ENCODE measurements around the gene CACNG3. TPM values are rescaled to one million over a fixed set of nuclear protein-coding genes. Genes with fewer than 3 reads are reported as not detected.

The CACNG3 gene
- total and polyA plus RNA-seq, 2 donors (not counting 3 experiments of a cell fraction or from before 2014, with no cell fraction given): not detected

- dilution Hi-C loops (cut with MboI; ENCODE audit: extremely low pct_ligation_motif_present, low sequenced_read_pairs): no loop called here
- FAIRE-seq: no peak
- BruUV-seq (replicated peaks): no TSS peak
Observed at GRCh38 chr16:24332178-24332577, 76.0 kb downstream of the CACNG3 start.

More at GRCh38 chr16:24332178-24332577, 76.0 kb downstream of the CACNG3 start:
- H3K36me3 ChIP-seq (ENCODE audit: control insufficient read depth in 2 of 2, extremely low read depth in 1 of 2, insufficient read depth in 2 of 2, low read length in 2 of 2): no peaks in the 10 kb centered on the region
- H3K9me1 ChIP-seq (replicated peaks; ENCODE audit: control insufficient read depth, extremely low read depth, insufficient read depth, low read length): no peaks in the 10 kb centered on the region
- H3K4me2 ChIP-seq (ENCODE audit: insufficient read depth, low read length): no peak overlapping the region
- H3K9me3 ChIP-seq (replicated peaks; ENCODE audit: control insufficient read depth, insufficient read depth, low read length): no peaks in the 10 kb centered on the region
- no peak overlapping the region for H2AFZ ChIP-seq (ENCODE audit: low read depth, low read length)
- H3K4me1 ChIP-seq (ENCODE audit: control insufficient read depth, extremely low read depth, insufficient read depth, low read length): no peaks in the 10 kb centered on the region
- intact Hi-C loops (cut with micrococcal nuclease): no loop called here
- no peaks in the 10 kb centered on the region for H3K27me3 ChIP-seq (ENCODE audit: control insufficient read depth in 2 of 2, insufficient read depth in 2 of 2, low read length in 2 of 2)
- H3K27ac ChIP-seq (ENCODE audit: insufficient read depth, low read depth, low read length): no peak overlapping the region
- POLR2A ChIA-PET: no interaction called here
- no peaks in the 10 kb centered on the region for H3K79me2 ChIP-seq (ENCODE audit: control insufficient read depth, insufficient read depth, low read length)
- no peaks in the 10 kb centered on the region for H4K20me1 ChIP-seq (replicated peaks; ENCODE audit: control insufficient read depth, extremely low read depth, insufficient read depth, low read length)
- TF ChIP-seq CTCF (IDR thresholded peaks at IDR 0.05; ENCODE audit: extremely low read depth in 1 of 2, insufficient read depth in 1 of 2, low read depth in 1 of 2, low read length in 2 of 2) (no peak), MAX (IDR thresholded peaks at IDR 0.05; ENCODE audit: insufficient read depth, insufficient read length) (no peak), GATA2 (IDR thresholded peaks at IDR 0.05; ENCODE audit: insufficient read depth, insufficient read length, low read depth, low read length) (no peak), FOS (IDR thresholded peaks at IDR 0.05; ENCODE audit: borderline replicate concordance, insufficient read depth, low read length) (no peak), EZH2 (IDR thresholded peaks at IDR 0.05; ENCODE audit: borderline replicate concordance, low read depth, low read length, severe bottlenecking) (no peak)
- H3K9ac ChIP-seq (replicated peaks; ENCODE audit: extremely low read depth, insufficient read depth, low read length): no peak overlapping the region
- H3K4me3 ChIP-seq (replicated peaks in 1 of 3; ENCODE audit: insufficient read depth in 1 of 3, low read depth in 1 of 3, low read length in 3 of 3): no peak overlapping the region
- CTCF ChIA-PET: no interaction called here
- DNase-seq (ENCODE audit: low read depth, low spot score): no peak
